Measurements from ENCODE around the gene HOMER1. TPM values are rescaled to one million over a fixed set of nuclear protein-coding genes. Genes with fewer than 3 reads are reported as not detected.

The HOMER1 gene
- total RNA-seq, 2 experiments from 2014 or later: 11.4 to 13.7 TPM

GRCh38 chr5:79456400-79456799 lies 57.5 kb downstream of the HOMER1 start:
- intact Hi-C loops (cut with micrococcal nuclease): no loop called here

GRCh38 chr5:79454043-79454442 lies 59.9 kb downstream of the HOMER1 start:
- CTCF ChIA-PET: interaction anchor here (1.9 kb wide), 1 partner anchor 10 kb away, joined by 6 read pairs; no protein-coding TSS in a partner anchor
- Mint-ChIP-seq H3K27me3 (no peaks in the 10 kb centered on the region), H3K4me3 (no peak overlapping the region)

More at GRCh38 chr5:79456400-79456799, 57.5 kb downstream of the HOMER1 start:
- POLR2A ChIA-PET: no interaction called here
- CTCF ChIA-PET: interaction anchor here (0.6 kb wide), 1 partner anchor 16 kb away, joined by 3 read pairs; no protein-coding TSS in a partner anchor
- no peak overlapping the region for H3K4me3 Mint-ChIP-seq
- ATAC-seq: no peak
- no peaks in the 10 kb centered on the region for H3K9me3 Mint-ChIP-seq
- no peak for TF ChIP-seq CTCF (IDR thresholded peaks at IDR 0.05)
- no peak overlapping the region for H3K27ac Mint-ChIP-seq
- H3K4me1 Mint-ChIP-seq (ENCODE audit: low read depth): peaks cover 8% of the 10 kb centered on the region
- peaks cover 7% of the 10 kb centered on the region for H3K36me3 Mint-ChIP-seq (ENCODE audit: low read depth)
- no peak for DNase-seq
- H3K27me3 Mint-ChIP-seq: peaks cover 1% of the 10 kb centered on the region

GRCh38 chr5:79448336-79448735 lies 65.6 kb downstream of the HOMER1 start:
- no peaks in the 10 kb centered on the region for H3K9me3 Mint-ChIP-seq
- ChIA-PET POLR2A (no interaction called here), CTCF (interaction anchor here (1.0 to 2.4 kb wide), 5 partner anchors 8 to 423 kb away, joined by 3 to 7 read pairs (median 4); no protein-coding TSS in a partner anchor)
- intact Hi-C loops (cut with micrococcal nuclease): no loop called here
- no peak for TF ChIP-seq CTCF (IDR thresholded peaks at IDR 0.05)
- DNase-seq (no peak), ATAC-seq (no peak)
- no peaks in the 10 kb centered on the region for H3K27me3 Mint-ChIP-seq
- no peak overlapping the region for H3K27ac Mint-ChIP-seq
- no peak overlapping the region for H3K4me3 Mint-ChIP-seq
- peaks cover 9% of the 10 kb centered on the region for H3K36me3 Mint-ChIP-seq (ENCODE audit: low read depth)
- H3K4me1 Mint-ChIP-seq (ENCODE audit: low read depth): no peaks in the 10 kb centered on the region

More at GRCh38 chr5:79454043-79454442, 59.9 kb downstream of the HOMER1 start:
- DNase-seq (no peak), ATAC-seq (no peak)
- Mint-ChIP-seq H3K4me1 (ENCODE audit: low read depth) (peaks cover 8% of the 10 kb centered on the region), H3K27ac (no peak overlapping the region), H3K9me3 (no peaks in the 10 kb centered on the region), H3K36me3 (ENCODE audit: low read depth) (peaks cover 13% of the 10 kb centered on the region)
- intact Hi-C loops (cut with micrococcal nuclease): no loop called here
- TF ChIP-seq CTCF (IDR thresholded peaks at IDR 0.05): no peak
- POLR2A ChIA-PET: no interaction called here

- Mint-ChIP-seq H3K27ac (no peak overlapping the region), H3K4me1 (ENCODE audit: low read depth) (no peaks in the 10 kb centered on the region), H3K27me3 (no peaks in the 10 kb centered on the region), H3K4me3 (no peak overlapping the region), H3K36me3 (ENCODE audit: low read depth) (peaks cover 17% of the 10 kb centered on the region), H3K9me3 (no peaks in the 10 kb centered on the region)
- TF ChIP-seq CTCF (IDR thresholded peaks at IDR 0.05): no peak
- ChIA-PET POLR2A (no interaction called here), CTCF (interaction anchor here (1.0 kb wide), 1 partner anchor 16 kb away, joined by 3 read pairs; no protein-coding TSS in a partner anchor)
- DNase-seq: no peak
- no peak for ATAC-seq
- intact Hi-C loops (cut with micrococcal nuclease): no loop called here
Observed at GRCh38 chr5:79436821-79437220, 77.1 kb downstream of the HOMER1 start.

- ChIA-PET POLR2A (no interaction called here), CTCF (no interaction called here)
- TF ChIP-seq CTCF (IDR thresholded peaks at IDR 0.05): no peak
- H3K27me3 Mint-ChIP-seq: no peaks in the 10 kb centered on the region
- H3K4me1 Mint-ChIP-seq (ENCODE audit: low read depth): no peaks in the 10 kb centered on the region
- DNase-seq: no peak
- ATAC-seq: no peak
- no peak overlapping the region for H3K4me3 Mint-ChIP-seq
- peaks cover 16% of the 10 kb centered on the region for H3K36me3 Mint-ChIP-seq (ENCODE audit: low read depth)
- intact Hi-C loops (cut with micrococcal nuclease): no loop called here
- no peaks in the 10 kb centered on the region for H3K9me3 Mint-ChIP-seq
- H3K27ac Mint-ChIP-seq: no peak overlapping the region
Observed at GRCh38 chr5:79436224-79436623, 77.7 kb downstream of the HOMER1 start.

Data from activated CD8-positive, alpha-beta T cell treated with anti-CD3 and anti-CD28 coated beads for 36 hours (primary cell).